ENCODE data around the gene TRRAP.

Gene TRRAP

GRCh38 chr7:98949336-98950044 lies 71.2 kb downstream of the TRRAP start:
- no peak for DNase-seq (ENCODE audit: low spot score)

GRCh38 chr7:98955992-98956391 lies 77.7 kb downstream of the TRRAP start:
- no peak for DNase-seq (ENCODE audit: low spot score)

- DNase-seq (ENCODE audit: low spot score) = no peak
Measured at GRCh38 chr7:98956469-98956868, 78.1 kb downstream of the TRRAP start.

- no peak for DNase-seq (ENCODE audit: low spot score)
Measured at GRCh38 chr7:98956937-98957336, 78.6 kb downstream of the TRRAP start.

GRCh38 chr7:98957766-98958165 lies 79.4 kb downstream of the TRRAP start:
- no peak for DNase-seq (ENCODE audit: low spot score)

GRCh38 chr7:98958968-98959367 lies 80.6 kb downstream of the TRRAP start:
- no peak for DNase-seq (ENCODE audit: low spot score)

GRCh38 chr7:98963305-98963704 lies 85.0 kb downstream of the TRRAP start:
- DNase-seq (ENCODE audit: low spot score) = no peak

- no peak for DNase-seq (ENCODE audit: low spot score)
Measured at GRCh38 chr7:98964596-98964995, 86.3 kb downstream of the TRRAP start.

- DNase-seq (ENCODE audit: low spot score) = no peak
Measured at GRCh38 chr7:98968621-98969020, 90.3 kb downstream of the TRRAP start.

GRCh38 chr7:98969386-98969785 lies 91.1 kb downstream of the TRRAP start:
- DNase-seq (ENCODE audit: low spot score) = no peak

GRCh38 chr7:98970016-98970615 lies 91.8 kb downstream of the TRRAP start:
- DNase-seq (ENCODE audit: low spot score) = no peak

- DNase-seq (ENCODE audit: low spot score) = no peak
Measured at GRCh38 chr7:98970805-98971204, 92.5 kb downstream of the TRRAP start.

- no peak for DNase-seq (ENCODE audit: low spot score)
Measured at GRCh38 chr7:98974205-98974604, 95.9 kb downstream of the TRRAP start.

- no peak for DNase-seq (ENCODE audit: low spot score)
Measured at GRCh38 chr7:98974906-98975816, 96.8 kb downstream of the TRRAP start.

GRCh38 chr7:98976396-98977185 lies 98.3 kb downstream of the TRRAP start:
- no peak for DNase-seq (ENCODE audit: low spot score)

- no peak for DNase-seq (ENCODE audit: low spot score)
Measured at GRCh38 chr7:98978672-98979071, 100.3 kb downstream of the TRRAP start.

GRCh38 chr7:98981701-98982100 lies 103.4 kb downstream of the TRRAP start:
- DNase-seq (ENCODE audit: low spot score) = no peak

- no peak for DNase-seq (ENCODE audit: low spot score)
Measured at GRCh38 chr7:98982686-98983085, 104.4 kb downstream of the TRRAP start.

- DNase-seq (ENCODE audit: low spot score) = no peak
Measured at GRCh38 chr7:98984126-98984525, 105.8 kb downstream of the TRRAP start.

GRCh38 chr7:98985406-98985805 lies 107.1 kb downstream of the TRRAP start:
- DNase-seq (ENCODE audit: low spot score) = no peak

GRCh38 chr7:98985945-98986344 lies 107.6 kb downstream of the TRRAP start:
- no peak for DNase-seq (ENCODE audit: low spot score)

GRCh38 chr7:98988641-98989040 lies 110.3 kb downstream of the TRRAP start:
- DNase-seq (ENCODE audit: low spot score) = no peak

All from CD4-positive, alpha-beta T cell treated with Interleukin-15 for 4 hours (primary cell).